Kidney capillary endothelial cell (primary cell): Measurements from ENCODE around the gene OGT.
"Not testable (repeated sequence)": the region's sequence is repeated elsewhere in the genome, so short reads cannot be mapped to it uniquely, and the experiment has no call there.

ENCODE experiments used
- DNase-seq: peaks from one replicate; pipeline ENCODE4 v3.0.0-alpha.2; 2018; ENCODE audit warnings: low spot score

Gene OGT

GRCh38 chrX:71532753-71533425 is at the start of gene OGT:
TSS of gene OGT (plus strand) at chrX:71533104. CDS start at chrX:71533300, 196 bp downstream.
- DNase-seq = peak; percentile 71

- no peak for DNase-seq
Measured at GRCh38 chrX:71487814-71488213, 45.1 kb upstream of the OGT start.

DNA sequence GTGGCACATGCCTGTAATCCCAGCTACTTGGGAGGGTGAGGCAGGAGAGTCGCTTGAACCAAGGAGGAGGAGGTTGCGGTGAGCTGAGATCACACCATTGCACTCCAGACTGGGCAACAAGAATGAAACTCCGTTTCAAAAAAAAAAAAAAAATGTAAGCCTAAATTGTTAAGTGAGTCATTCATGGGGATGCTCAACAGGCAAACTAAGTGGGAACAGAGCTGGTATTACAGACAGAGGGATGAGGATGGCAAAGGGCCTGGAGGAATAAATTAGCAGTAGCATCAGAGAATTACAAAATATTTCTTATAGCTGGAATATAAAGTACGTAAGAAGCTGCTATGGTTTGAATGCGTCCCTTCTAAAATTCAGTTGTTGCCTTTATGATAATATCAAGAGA is 43.4 kb upstream of the OGT start:
- no peak for DNase-seq

DNA sequence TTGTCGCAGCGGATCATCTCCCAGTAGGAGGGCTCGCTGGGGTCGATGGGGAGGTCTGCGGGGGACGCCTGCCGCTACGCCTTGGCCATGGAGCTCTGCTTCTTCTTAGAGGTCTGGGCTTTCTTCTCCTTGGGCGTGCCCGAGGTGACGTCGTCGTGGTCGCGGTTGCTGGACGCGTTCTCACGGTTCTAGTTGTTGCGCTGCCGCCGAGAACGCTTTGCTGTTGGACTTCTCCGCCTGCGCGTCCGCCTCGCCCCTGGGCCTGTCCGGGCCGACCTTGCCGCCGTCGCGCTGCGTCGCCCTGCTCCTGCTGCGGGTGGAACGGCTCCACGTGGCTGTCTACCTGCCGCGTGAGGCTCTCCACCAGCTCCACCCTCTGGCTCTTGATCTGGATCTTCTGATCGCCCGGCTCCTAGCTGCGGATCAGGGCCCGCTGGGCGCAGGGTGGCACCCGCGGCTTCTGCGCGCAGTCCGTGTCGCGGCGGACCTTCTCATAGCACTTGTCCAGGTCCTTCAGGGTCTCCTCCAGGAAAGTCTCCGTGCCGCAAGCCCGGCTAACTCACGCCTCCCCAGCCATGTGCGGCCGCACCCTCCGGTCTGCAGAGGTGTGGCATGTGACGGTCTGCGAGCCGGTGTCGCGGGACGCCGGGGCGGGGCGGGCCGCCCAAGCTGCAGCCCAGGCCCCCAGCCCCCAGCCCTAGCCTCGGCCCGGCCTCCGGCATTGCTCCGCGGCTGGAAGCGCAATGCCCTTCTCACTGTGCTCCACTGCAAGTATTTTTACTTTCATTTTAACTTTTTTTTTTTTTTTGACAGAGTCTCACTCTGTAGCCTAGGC is 40.5 kb upstream of the OGT start:
- peak; percentile 10 for DNase-seq

DNA sequence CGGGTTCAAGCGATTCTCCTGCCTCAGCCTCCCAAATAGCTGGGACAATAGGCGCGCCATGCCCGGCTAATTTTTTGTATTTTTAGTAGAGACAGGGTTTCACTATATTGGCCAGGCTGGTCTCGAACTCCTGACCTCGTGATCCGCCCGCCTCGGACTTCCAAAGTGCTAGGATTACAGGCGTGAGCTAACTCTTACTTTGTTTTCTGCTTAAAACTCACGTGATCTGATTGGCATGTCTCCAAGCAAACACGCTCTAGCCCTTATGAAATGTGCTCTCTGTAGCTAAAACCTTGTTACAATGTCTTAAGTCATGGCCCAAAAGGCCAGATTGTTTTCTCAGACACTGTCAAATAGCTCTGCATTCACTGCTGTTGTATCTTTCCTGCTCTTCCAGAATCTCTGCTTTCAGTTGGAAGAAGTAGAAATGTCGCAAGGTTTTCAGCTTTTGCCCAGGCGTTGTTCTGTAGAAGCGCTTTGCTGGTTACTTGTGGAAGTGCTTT is 39.7 kb upstream of the OGT start:
- no peak for DNase-seq

DNA sequence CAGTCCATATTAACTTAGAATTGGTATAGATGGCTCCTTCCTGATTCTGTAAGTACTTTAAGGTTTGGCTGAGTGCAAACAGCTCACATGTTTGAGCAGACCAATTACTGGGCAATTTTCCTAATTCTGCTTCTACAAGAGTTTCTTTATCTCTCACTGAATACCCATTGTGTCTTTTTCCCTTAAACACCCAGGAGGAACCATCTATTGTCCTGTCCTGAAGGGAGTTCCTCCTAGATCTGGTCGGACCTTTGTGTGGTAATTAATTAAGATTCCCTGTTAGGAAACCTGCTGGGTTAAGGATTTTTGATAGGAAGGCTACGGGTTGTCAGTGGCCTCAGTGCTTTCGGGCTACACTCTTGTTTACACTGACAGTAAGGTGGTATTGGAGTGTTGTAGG is 36.9 kb upstream of the OGT start:
- not testable (repeated sequence) for DNase-seq

DNA sequence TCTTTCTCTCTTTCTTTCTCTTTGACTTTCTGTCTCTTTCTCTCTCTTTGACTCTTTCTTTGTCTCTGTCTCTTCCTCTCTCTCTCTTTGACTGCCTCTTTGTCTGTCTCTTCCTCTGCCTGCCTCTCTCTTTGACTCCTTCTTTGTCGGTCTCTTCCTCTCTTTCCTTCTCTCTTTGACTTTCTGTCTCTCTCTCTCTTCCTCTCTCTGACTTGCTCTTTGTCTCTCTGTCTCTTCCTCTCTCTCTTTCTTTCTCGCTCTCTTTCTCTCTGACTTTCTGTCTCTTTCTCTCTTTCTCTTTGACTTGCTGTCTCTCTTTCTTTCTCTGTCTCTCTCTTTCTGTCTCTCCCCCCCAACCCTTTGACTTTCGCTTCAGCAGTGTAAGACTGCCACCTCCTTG is 36.4 kb upstream of the OGT start:
- DNase-seq = no peak

- DNase-seq = not testable (repeated sequence)
Measured at GRCh38 chrX:71502080-71502479, 30.8 kb upstream of the OGT start.

DNA sequence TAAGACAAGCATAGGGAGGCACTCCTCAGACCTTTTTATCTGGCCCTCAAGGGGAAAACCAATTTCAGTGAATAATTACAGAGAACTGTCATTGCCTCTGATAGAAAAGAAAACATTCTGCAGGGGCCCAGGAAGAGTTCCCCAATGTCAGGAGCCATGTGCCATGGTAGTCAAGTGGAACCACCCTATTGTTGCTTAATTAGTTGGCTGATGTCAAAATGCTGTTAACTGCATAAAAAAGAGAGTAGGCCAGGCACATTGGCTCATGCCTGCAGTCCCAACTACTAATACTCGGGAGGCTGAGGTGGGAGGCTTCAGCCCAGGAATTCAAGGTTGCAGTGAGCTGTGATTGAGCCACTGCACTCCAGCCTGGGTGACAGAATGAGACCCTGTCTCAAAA is 28.6 kb upstream of the OGT start:
- DNase-seq = no peak

GRCh38 chrX:71509289-71509688 is 23.6 kb upstream of the OGT start:
- DNase-seq = no peak

DNA sequence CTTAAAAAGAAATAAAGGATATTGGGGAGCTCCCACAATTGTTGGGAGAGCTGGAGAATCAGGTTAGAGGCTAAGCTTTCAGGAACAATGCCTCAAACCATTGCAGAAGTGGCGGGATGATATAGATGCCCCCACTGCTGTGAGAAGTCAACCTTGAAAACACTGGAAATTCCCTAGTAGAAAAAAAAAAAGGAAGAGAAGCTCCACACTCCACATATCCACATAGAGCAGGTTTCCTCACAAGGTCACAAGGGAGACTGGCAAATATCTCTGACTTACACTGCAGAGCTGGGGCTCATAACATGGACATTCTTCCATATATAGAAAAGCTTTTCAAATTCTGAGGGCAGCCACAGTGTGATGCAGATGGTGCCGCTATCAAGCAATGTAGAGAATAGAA is 22.7 kb upstream of the OGT start:
- DNase-seq = no peak

- DNase-seq = not testable (repeated sequence)
Measured at GRCh38 chrX:71513731-71514130, 19.2 kb upstream of the OGT start.

DNA sequence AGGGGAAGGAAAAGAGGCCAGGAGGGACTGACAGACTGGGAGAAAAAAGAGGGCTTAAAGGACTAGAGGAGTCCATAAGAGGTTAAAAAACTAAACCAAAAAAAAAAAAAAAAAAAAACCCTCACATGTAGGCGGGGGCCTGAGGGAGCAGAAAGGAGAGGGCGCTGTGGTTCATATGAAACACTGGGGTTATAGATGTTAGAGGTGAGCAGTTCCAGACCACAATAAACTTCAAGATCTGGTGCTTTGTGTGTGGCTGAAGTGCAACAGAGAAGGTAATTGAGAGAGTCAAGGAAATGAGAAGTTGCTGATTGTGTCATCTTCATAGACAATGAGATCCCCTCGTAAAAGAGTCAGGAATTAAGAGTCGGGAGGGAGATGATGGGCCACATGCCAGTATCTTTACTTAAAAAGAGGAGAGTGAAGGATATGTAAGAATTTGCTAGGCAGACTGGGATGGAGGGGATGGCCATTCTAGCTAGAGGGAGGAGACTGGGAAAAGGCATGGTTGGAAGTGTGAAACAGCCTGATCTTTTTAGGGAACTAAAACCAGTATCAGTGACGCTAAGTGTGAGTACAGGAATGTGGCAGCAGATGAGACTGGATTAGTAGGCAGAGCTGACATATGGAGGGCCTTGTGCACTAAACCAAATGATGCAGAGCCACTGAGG is 18.4 kb upstream of the OGT start:
- no peak for DNase-seq

GRCh38 chrX:71515038-71515396 is 17.9 kb upstream of the OGT start:
- DNase-seq = no peak

GRCh38 chrX:71525316-71525715 is 7.6 kb upstream of the OGT start:
- no peak for DNase-seq

- DNase-seq = peak; percentile 65
Measured at GRCh38 chrX:71532078-71532752, 689 bp upstream of the OGT start.

GRCh38 chrX:71533516-71533850 is 579 bp downstream of the OGT start:
- DNase-seq = no peak

DNA sequence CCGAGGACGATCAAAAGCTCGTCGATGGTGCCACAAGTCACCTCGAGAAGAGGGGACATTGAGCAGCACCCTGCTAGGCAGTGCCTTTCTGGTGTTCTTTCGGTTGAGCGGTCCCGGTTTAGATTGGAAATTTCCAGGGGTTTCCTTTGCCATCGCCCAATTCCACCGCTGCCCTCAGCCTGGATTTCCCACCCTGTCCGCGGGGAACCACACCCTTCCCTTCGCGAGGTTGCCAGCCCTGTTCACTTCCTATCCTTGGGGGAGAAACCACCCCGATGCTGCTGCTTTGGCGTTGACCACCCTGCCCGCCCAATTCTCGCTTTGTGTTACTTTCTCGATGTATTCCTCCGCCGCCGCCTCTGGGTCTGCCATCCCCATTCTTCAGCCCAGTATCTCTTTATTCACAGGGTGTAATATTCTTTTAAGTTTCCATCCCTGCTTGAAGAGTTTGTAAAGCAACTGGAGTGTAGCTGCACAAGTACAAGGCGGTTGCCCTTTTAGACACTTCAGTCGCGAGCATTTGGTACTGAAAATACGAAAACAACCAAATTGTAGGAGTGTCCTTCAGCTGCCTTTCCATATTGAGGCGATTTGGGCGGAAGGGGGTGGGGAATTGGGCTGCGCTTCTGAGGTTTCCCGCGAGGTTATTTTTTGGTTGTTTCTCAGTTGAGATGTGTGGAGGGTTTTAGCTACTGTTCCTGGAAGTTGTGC is 1.1 kb downstream of the OGT start:
- DNase-seq = peak; percentile 24

DNA sequence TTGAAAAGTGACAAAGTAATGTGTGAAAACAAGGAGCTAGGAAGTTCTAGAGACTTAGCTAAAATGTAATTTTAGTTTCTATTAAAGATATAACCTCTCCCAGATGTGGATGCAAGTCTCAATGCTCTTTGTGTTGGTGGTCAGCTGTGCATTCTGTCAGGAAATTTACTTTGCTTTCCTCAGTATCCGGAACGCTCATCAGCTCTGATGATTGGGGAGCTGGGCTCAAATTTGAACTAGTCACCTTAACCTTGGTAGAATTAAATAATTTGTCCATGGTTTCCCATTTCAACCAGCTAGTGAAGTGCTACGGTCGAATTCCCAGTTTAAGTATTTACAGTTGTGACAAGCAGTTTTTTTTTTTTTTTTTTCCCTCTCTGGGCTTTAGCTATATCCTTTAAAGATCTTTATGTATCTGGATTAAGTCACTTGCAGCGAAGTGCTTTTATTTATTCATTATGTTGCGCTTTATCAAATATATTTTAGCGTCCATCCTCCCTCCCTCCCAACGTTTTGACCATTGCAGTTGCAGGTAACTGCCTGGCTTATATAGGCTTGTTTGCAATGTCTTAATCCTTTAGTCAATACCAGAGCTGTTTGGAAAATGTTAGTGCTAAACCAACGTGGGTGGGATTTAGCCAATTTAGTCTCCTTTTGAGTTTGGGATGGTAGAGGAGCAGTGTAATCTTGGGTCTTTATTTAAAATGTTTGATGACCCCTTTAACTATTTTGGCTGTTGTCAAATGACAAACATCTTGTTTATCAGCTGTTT is 2.1 kb downstream of the OGT start:
- no peak for DNase-seq

DNA sequence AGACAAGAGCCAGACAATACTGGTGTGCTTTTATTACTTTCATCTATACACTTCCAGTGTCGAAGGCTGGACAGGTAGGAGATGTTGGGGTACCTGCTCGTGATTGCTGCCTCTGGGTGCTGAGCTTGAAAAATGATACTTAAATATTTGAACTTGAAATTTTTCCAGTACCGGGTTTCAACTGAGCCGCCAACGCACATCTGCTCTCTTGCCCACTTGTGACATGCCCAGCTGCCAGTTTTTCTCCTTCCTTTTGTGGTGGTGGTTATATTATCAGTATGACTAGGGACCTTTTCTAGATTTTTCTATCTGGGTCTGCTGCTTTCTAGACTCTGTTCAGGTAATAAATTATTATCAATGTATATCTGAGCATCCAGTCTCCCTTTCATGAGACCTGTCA is 3.4 kb downstream of the OGT start:
- DNase-seq = no peak

DNA sequence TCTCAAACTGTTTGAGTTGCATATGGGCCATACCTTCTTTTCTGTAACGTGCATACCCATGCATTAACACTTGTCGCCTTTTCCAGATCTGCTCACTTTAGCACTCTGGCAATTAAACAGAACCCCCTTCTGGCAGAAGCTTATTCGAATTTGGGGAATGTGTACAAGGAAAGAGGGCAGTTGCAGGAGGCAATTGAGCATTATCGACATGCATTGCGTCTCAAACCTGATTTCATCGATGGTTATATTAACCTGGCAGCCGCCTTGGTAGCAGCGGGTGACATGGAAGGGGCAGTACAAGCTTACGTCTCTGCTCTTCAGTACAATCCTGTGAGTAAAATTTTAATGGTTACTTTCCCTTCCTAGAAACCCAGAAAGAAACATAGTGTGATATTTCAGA is 4.8 kb downstream of the OGT start:
- no peak for DNase-seq
